ENCODE data around the gene MEOX2. TPM values are rescaled to one million over a fixed set of nuclear protein-coding genes. Genes with fewer than 3 reads are reported as not detected.

MEOX2 gene
- total RNA-seq, 2 donors from 2014 or later: not detected

GRCh38 chr7:15621468-15621867, 65.0 kb downstream of the MEOX2 start:
- H3K27me3 Mint-ChIP-seq: no peaks in the 10 kb centered on the region
- no peaks in the 10 kb centered on the region for H3K4me1 Mint-ChIP-seq
- no peaks in the 10 kb centered on the region for H3K36me3 Mint-ChIP-seq (ENCODE audit: low read depth)
- no peaks in the 10 kb centered on the region for H3K9me3 ChIP-seq (ENCODE audit: control insufficient read depth, low read length, poor library complexity, severe bottlenecking)
- no peak overlapping the region for H3K27ac Mint-ChIP-seq
- H3K4me3 Mint-ChIP-seq: no peak overlapping the region
- no peak for ATAC-seq
- no peak for DNase-seq

DNA sequence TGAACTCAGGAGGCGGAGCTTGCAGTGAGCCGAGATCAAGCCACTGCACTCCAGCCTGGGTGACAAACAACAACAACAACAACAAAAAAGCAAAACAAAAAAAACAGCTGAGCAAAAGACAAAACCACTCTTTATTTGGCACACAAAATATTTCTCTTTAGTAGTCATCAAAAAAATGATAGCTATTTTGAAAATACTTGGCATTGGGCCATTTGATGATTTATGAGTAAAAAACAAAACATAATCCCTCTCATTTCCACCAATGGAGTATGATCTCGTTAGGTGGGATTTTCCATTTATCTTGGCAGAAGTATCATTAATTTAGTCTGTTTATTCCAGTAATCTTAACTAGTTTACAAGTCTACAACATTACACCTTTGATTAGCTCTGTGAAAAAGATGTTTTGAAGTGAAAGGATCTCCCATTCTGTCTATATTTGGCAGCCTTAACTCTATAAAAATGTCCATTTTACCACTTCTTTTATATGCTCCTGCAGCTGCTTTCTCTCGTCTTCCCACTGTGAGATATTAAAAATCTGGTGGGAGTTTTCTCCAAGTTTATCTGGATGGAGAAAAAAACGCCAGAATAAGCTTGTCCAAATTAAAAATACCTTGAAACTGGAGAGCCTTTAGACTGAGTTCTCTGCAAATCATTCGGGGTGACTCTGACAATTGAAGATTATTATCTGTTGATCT, 65.8 kb downstream of the MEOX2 start:
- Mint-ChIP-seq H3K27ac (no peak overlapping the region), H3K4me3 (no peak overlapping the region)
- no peak for DNase-seq

DNA sequence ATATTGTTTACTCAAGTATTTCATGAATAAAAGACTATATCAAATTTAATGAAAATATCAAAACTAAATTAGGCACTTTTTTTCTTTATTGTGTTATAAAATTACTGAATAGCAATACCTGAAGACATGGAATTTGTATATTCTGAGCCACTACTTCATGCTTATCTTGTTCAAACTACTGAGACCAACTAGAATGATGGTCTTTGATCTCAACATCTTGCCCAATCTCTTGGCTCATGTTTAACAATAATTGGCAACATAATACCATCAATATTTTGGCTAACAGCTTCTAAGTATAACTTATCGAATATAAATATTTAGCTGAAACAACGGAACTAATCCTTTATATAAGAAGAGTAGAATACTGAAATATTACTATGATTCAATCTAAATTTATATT, 68.2 kb downstream of the MEOX2 start:
- Mint-ChIP-seq H3K27me3 (no peaks in the 10 kb centered on the region), H3K4me1 (no peaks in the 10 kb centered on the region), H3K36me3 (ENCODE audit: low read depth) (no peaks in the 10 kb centered on the region), H3K4me3 (no peak overlapping the region), H3K27ac (no peak overlapping the region)
- no peak for DNase-seq
- H3K9me3 ChIP-seq (ENCODE audit: control insufficient read depth, low read length, poor library complexity, severe bottlenecking): no peaks in the 10 kb centered on the region
- no peak for ATAC-seq

More for the DNA sequence above, 65.8 kb downstream of the MEOX2 start:
- no peak for ATAC-seq
- H3K9me3 ChIP-seq (ENCODE audit: control insufficient read depth, low read length, poor library complexity, severe bottlenecking): no peaks in the 10 kb centered on the region
- no peaks in the 10 kb centered on the region for H3K27me3 Mint-ChIP-seq
- no peaks in the 10 kb centered on the region for H3K4me1 Mint-ChIP-seq
- H3K36me3 Mint-ChIP-seq (ENCODE audit: low read depth): no peaks in the 10 kb centered on the region

GRCh38 chr7:15612205-15612604, 74.3 kb downstream of the MEOX2 start:
- no peak for DNase-seq
- ATAC-seq: no peak
- no peak overlapping the region for H3K27ac Mint-ChIP-seq
- no peak overlapping the region for H3K4me3 Mint-ChIP-seq
- H3K36me3 Mint-ChIP-seq (ENCODE audit: low read depth): no peaks in the 10 kb centered on the region
- no peaks in the 10 kb centered on the region for H3K9me3 ChIP-seq (ENCODE audit: control insufficient read depth, low read length, poor library complexity, severe bottlenecking)
- no peaks in the 10 kb centered on the region for H3K4me1 Mint-ChIP-seq
- no peaks in the 10 kb centered on the region for H3K27me3 Mint-ChIP-seq

GRCh38 chr7:15610503-15610902, 76.0 kb downstream of the MEOX2 start:
- ATAC-seq (no peak), DNase-seq (no peak)
- no peak overlapping the region for H3K4me3 Mint-ChIP-seq
- no peak overlapping the region for H3K27ac Mint-ChIP-seq
- H3K27me3 Mint-ChIP-seq: no peaks in the 10 kb centered on the region
- no peaks in the 10 kb centered on the region for H3K36me3 Mint-ChIP-seq (ENCODE audit: low read depth)
- H3K4me1 Mint-ChIP-seq: no peaks in the 10 kb centered on the region
- no peaks in the 10 kb centered on the region for H3K9me3 ChIP-seq (ENCODE audit: control insufficient read depth, low read length, poor library complexity, severe bottlenecking)

GRCh38 chr7:15609287-15609686, 77.2 kb downstream of the MEOX2 start:
- no peaks in the 10 kb centered on the region for H3K36me3 Mint-ChIP-seq (ENCODE audit: low read depth)
- H3K27ac Mint-ChIP-seq: no peak overlapping the region
- DNase-seq (no peak), ATAC-seq (no peak)
- no peak overlapping the region for H3K4me3 Mint-ChIP-seq
- no peaks in the 10 kb centered on the region for H3K9me3 ChIP-seq (ENCODE audit: control insufficient read depth, low read length, poor library complexity, severe bottlenecking)
- no peaks in the 10 kb centered on the region for H3K27me3 Mint-ChIP-seq
- no peaks in the 10 kb centered on the region for H3K4me1 Mint-ChIP-seq

DNA sequence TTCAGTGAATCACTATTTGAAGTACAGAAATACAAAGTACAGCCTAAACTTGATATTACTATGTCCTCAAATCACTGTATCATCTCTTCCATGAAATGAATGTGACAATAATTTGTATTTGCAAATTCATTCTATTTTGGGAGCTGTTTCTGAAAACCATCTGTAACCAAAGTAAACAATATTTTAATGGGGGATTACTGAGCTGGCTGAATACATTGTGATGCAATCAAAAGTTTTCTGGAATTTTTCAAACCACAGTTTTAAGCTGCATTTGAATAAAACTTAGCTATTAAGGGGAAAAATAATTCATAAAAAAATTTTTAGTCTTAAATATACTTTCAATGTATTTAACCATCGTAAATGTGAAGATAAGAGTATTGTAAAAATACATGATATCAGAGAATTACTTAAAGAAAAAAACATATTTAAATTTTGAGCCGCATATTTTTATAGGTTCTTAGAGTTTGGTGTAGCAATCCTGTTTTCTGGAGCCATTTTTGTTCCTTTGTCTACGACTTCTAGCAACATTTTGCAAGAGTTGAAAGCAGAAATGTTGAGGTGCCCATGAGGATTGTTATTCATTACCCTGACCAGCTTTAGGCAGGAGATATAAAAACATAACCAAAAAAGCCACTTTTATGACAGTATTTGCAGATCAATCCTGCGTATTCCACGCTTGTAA, 78.8 kb downstream of the MEOX2 start:
- Mint-ChIP-seq H3K4me3 (no peak overlapping the region), H3K27ac (no peak overlapping the region), H3K36me3 (ENCODE audit: low read depth) (no peaks in the 10 kb centered on the region), H3K4me1 (no peaks in the 10 kb centered on the region), H3K27me3 (no peaks in the 10 kb centered on the region)
- no peak for ATAC-seq
- no peak for DNase-seq
- no peaks in the 10 kb centered on the region for H3K9me3 ChIP-seq (ENCODE audit: control insufficient read depth, low read length, poor library complexity, severe bottlenecking)

DNA sequence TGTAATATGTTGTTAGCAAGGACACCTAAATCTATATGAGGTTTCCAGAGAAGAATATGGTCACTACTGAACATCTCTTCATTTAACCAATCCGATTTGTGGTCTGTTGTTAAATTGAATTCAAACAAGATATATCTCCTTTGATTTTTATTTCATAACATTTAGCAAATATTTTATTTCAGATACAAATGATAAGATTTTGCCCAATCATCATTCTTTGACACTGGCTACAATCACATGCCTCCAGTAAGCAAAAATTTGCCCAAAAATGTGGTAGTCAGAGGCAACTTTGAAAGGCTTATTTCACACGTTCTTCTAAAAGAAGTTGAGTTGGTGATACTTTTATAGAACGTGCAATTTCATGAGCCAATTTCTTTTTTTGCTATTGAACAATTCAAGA, 79.9 kb downstream of the MEOX2 start:
- DNase-seq (no peak), ATAC-seq (no peak)
- no peaks in the 10 kb centered on the region for H3K4me1 Mint-ChIP-seq
- H3K27ac Mint-ChIP-seq: no peak overlapping the region
- H3K36me3 Mint-ChIP-seq (ENCODE audit: low read depth): no peaks in the 10 kb centered on the region
- H3K4me3 Mint-ChIP-seq: no peak overlapping the region
- H3K9me3 ChIP-seq (ENCODE audit: control insufficient read depth, low read length, poor library complexity, severe bottlenecking): no peaks in the 10 kb centered on the region
- no peaks in the 10 kb centered on the region for H3K27me3 Mint-ChIP-seq

DNA sequence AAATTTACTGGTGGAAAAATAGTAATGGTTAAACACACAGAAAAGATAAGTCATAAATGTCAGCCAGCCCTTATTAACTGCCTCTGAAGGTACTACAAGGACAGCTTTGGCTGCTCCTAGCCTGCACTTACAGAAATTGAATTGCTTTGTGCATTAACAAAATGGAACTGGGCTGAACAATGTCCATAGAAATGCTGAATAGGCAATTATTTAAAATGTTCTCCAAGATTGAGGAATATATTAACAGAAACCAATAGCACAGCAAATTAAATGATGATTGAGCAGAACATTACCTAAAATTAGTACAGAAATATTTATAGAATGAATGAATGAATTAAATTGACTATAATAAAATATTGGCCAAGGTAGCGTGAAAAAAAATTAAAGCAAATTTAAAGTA, 82.3 kb downstream of the MEOX2 start:
- ATAC-seq: no peak
- H3K9me3 ChIP-seq (ENCODE audit: control insufficient read depth, low read length, poor library complexity, severe bottlenecking): no peaks in the 10 kb centered on the region
- DNase-seq: no peak
- H3K27me3 Mint-ChIP-seq: no peaks in the 10 kb centered on the region
- no peak overlapping the region for H3K4me3 Mint-ChIP-seq
- no peaks in the 10 kb centered on the region for H3K4me1 Mint-ChIP-seq
- no peak overlapping the region for H3K27ac Mint-ChIP-seq
- no peaks in the 10 kb centered on the region for H3K36me3 Mint-ChIP-seq (ENCODE audit: low read depth)

- Mint-ChIP-seq H3K27ac (no peak overlapping the region), H3K4me3 (no peak overlapping the region), H3K4me1 (no peaks in the 10 kb centered on the region), H3K27me3 (no peaks in the 10 kb centered on the region), H3K36me3 (ENCODE audit: low read depth) (no peaks in the 10 kb centered on the region)
- H3K9me3 ChIP-seq (ENCODE audit: control insufficient read depth, low read length, poor library complexity, severe bottlenecking): no peaks in the 10 kb centered on the region
- no peak for DNase-seq
- ATAC-seq: no peak
Measured at GRCh38 chr7:15603124-15603523, 83.4 kb downstream of the MEOX2 start.

- no peaks in the 10 kb centered on the region for H3K4me1 Mint-ChIP-seq
- ATAC-seq: no peak
Measured at GRCh38 chr7:15602236-15602635, 84.2 kb downstream of the MEOX2 start.

DNA sequence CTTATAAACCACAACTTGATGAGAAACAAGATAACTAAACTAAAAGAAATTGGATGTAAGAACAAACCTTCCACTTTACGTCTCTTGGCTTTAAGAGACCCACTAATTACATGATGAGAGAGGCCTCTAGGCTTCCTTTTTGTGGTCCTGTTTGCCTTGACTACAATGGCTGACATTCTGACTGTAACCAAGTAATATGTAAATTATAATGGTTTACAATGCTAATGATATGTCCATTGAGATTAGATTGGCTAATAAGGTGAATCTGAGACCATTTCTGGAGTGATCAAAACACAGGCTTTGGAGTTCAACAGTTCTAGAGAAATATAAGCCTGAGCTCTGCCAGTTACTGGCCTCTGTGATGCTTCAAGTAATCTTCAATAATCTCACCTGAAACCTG, 85.3 kb downstream of the MEOX2 start:
- DNase-seq: no peak
- Mint-ChIP-seq H3K4me1 (no peaks in the 10 kb centered on the region), H3K36me3 (ENCODE audit: low read depth) (no peaks in the 10 kb centered on the region), H3K4me3 (no peak overlapping the region), H3K27me3 (no peaks in the 10 kb centered on the region), H3K27ac (no peak overlapping the region)
- ATAC-seq: no peak
- no peaks in the 10 kb centered on the region for H3K9me3 ChIP-seq (ENCODE audit: control insufficient read depth, low read length, poor library complexity, severe bottlenecking)

More at GRCh38 chr7:15602236-15602635, 84.2 kb downstream of the MEOX2 start:
- Mint-ChIP-seq H3K27me3 (no peaks in the 10 kb centered on the region), H3K27ac (no peak overlapping the region), H3K4me3 (no peak overlapping the region), H3K36me3 (ENCODE audit: low read depth) (no peaks in the 10 kb centered on the region)
- H3K9me3 ChIP-seq (ENCODE audit: control insufficient read depth, low read length, poor library complexity, severe bottlenecking): no peaks in the 10 kb centered on the region
- DNase-seq: no peak

- ATAC-seq: no peak
- DNase-seq: no peak
- H3K27ac Mint-ChIP-seq: no peak overlapping the region
- H3K36me3 Mint-ChIP-seq (ENCODE audit: low read depth): no peaks in the 10 kb centered on the region
- H3K4me3 Mint-ChIP-seq: no peak overlapping the region
- H3K27me3 Mint-ChIP-seq: no peaks in the 10 kb centered on the region
- no peaks in the 10 kb centered on the region for H3K9me3 ChIP-seq (ENCODE audit: control insufficient read depth, low read length, poor library complexity, severe bottlenecking)
- H3K4me1 Mint-ChIP-seq: no peaks in the 10 kb centered on the region
Measured at GRCh38 chr7:15600298-15600697, 86.2 kb downstream of the MEOX2 start.

DNA sequence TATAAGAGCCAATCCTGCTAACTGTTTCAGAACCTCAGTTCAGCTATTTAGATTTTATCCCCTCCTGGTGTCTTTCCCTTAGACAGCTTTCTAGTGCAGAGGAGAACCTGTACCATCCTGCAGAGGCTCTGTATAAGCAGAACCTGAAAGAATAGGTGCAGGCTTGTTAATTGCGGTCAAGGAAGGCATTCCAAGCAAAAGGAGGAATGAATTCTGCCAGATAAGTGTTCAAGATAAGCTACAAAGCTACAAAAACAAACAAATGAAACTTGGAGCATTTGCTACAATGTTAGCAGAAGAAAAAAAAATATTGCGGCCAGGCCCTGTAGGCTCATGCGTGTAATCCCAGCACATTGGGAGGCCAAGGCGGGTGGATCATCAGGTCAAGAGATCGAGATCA, 92.0 kb downstream of the MEOX2 start:
- H3K9me3 ChIP-seq (ENCODE audit: control insufficient read depth, low read length, poor library complexity, severe bottlenecking): no peaks in the 10 kb centered on the region
- H3K27ac Mint-ChIP-seq: no peak overlapping the region
- no peaks in the 10 kb centered on the region for H3K4me1 Mint-ChIP-seq
- no peak for ATAC-seq
- H3K27me3 Mint-ChIP-seq: no peaks in the 10 kb centered on the region
- no peak overlapping the region for H3K4me3 Mint-ChIP-seq
- no peak for DNase-seq
- no peaks in the 10 kb centered on the region for H3K36me3 Mint-ChIP-seq (ENCODE audit: low read depth)

All from T-helper 17 cell (primary cell).